ENCODE data around the gene ATP5F1E.

DNA sequence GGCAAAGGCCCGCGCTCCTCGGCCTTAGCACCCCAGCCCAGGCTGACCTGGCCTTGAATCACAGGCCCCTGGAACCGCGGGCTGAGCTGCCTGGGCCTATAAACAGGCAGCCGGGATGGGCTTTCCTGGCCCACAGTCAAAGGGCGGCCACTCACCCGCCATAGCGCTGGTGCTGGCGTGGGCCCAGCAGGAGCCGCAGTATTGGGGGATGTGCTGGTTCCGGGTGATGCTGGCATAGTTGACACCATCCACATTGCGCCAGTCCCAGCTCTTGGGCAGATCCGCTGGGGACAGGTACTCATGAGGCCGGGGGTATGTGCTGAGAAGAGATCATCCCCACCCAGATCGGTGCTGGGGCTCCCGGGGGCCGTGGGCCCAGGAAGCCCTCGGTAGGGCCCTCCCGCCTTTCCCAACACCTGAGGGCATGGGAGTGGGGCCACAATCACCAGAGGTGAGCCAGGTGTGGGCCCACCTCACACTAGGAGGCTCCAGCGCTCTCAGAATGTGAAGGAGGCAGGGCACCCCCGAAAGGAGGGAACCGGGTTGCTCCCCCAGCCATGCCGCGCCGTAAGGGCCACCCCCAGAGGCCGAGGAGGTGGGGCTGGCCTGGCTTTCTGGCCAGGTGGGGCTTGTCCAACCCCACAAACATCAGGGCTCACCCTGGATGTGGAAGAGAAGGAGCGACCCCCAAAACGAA, 25.8 kb downstream of the ATP5F1E start:
- TF ChIP-seq, protein P1, sequence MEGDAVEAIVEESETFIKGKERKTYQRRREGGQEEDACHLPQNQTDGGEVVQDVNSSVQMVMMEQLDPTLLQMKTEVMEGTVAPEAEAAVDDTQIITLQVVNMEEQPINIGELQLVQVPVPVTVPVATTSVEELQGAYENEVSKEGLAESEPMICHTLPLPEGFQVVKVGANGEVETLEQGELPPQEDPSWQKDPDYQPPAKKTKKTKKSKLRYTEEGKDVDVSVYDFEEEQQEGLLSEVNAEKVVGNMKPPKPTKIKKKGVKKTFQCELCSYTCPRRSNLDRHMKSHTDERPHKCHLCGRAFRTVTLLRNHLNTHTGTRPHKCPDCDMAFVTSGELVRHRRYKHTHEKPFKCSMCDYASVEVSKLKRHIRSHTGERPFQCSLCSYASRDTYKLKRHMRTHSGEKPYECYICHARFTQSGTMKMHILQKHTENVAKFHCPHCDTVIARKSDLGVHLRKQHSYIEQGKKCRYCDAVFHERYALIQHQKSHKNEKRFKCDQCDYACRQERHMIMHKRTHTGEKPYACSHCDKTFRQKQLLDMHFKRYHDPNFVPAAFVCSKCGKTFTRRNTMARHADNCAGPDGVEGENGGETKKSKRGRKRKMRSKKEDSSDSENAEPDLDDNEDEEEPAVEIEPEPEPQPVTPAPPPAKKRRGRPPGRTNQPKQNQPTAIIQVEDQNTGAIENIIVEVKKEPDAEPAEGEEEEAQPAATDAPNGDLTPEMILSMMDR (IDR thresholded peaks at IDR 0.05; ENCODE audit: low read length) = no peak; the same call in 1 of the 2 replicates
- no peak for TF ChIP-seq EZH2 (IDR thresholded peaks at IDR 0.05; ENCODE audit: borderline replicate concordance, low read length)
